ENCODE results near the gene GLYATL1B. TPM values are rescaled to one million over a fixed set of nuclear protein-coding genes. Genes with fewer than 3 reads are reported as not detected.

The GLYATL1B gene
- total and polyA plus RNA-seq, 10 of the 15 experiments (the other 5 are each of a cell fraction or from before 2014, with no cell fraction given), result 0.10 to 1.7 (median 0.24) TPM; not detected in 4

- H2AFZ ChIP-seq (ENCODE audit: control insufficient read depth, low read depth, low read length), result no peak overlapping the region
- CTCF ChIA-PET, result interaction anchor here (0.7 to 1.7 kb wide), 3 partner anchors 10 to 96 kb away, joined by 3 to 10 read pairs (median 7); no protein-coding TSS in a partner anchor
- in situ Hi-C loops (cut with MboI), result no loop called here
- ATAC-seq (no peak), DNase-seq (ENCODE audit: low read depth, low spot score) (no peak), FAIRE-seq (no peak)
- RAD21 ChIA-PET (ENCODE audit: unreplicated experiment), result interaction anchor here (0.7 to 1.1 kb wide), 2 partner anchors 10 to 45 kb away, joined by 3 read pairs; partner anchors contain the start of gene FAM111B
- no peaks in the 10 kb centered on the region for H3K36me3 ChIP-seq (ENCODE audit: control insufficient read depth in 2 of 2, insufficient read depth in 2 of 2, low read length in 1 of 2)
- SMC1A ChIA-PET (ENCODE audit: uncharacterized antibody, unreplicated experiment), result interaction anchor here (1.0 to 3.6 kb wide), 3 partner anchors 40 to 95 kb away, joined by 3 to 15 read pairs (median 3); no protein-coding TSS in a partner anchor
- H3K27ac ChIP-seq (ENCODE audit: control insufficient read depth, insufficient read depth), result no peak overlapping the region
- no peaks in the 10 kb centered on the region; the same call in 2 of the 3 replicates for H3K9me3 ChIP-seq (replicated peaks; ENCODE audit: control insufficient read depth, insufficient read depth, low read length)
- no peaks in the 10 kb centered on the region for H3K79me2 ChIP-seq (ENCODE audit: control insufficient read depth, insufficient read depth, low read length)
- POLR2A ChIA-PET, result no interaction called here
- H3K4me1 ChIP-seq (ENCODE audit: control insufficient read depth, insufficient read depth, low read length), result peaks cover 6% of the 10 kb centered on the region
- no peaks in the 10 kb centered on the region for H3K27me3 ChIP-seq (replicated peaks in 1 of 2; ENCODE audit: control insufficient read depth in 2 of 2, insufficient read depth in 2 of 2, low read length in 1 of 2)
- no peak for TF ChIP-seq E2F4 (IDR thresholded peaks at IDR 0.05; ENCODE audit: low read depth, low read length)
- no peak for TF ChIP-seq STAT3 (IDR thresholded peaks at IDR 0.05; ENCODE audit: low read depth, low read length)
- TF ChIP-seq POLR2AphosphoS2 (IDR thresholded peaks at IDR 0.05; ENCODE audit: low read depth, low read length), result no peak
- no peak for TF ChIP-seq KAT2A (conservative IDR thresholded peaks at IDR 0.05; ENCODE audit: control insufficient read depth, low read depth, low read length)
- TF ChIP-seq ZBTB40 (IDR thresholded peaks at IDR 0.05; ENCODE audit: borderline replicate concordance), result no peak
- no peak for TF ChIP-seq BACH1 (IDR thresholded peaks at IDR 0.05; ENCODE audit: borderline replicate concordance)
- no peak for TF ChIP-seq BMI1 (IDR thresholded peaks at IDR 0.05; ENCODE audit: borderline replicate concordance)
- TF ChIP-seq, protein P1, sequence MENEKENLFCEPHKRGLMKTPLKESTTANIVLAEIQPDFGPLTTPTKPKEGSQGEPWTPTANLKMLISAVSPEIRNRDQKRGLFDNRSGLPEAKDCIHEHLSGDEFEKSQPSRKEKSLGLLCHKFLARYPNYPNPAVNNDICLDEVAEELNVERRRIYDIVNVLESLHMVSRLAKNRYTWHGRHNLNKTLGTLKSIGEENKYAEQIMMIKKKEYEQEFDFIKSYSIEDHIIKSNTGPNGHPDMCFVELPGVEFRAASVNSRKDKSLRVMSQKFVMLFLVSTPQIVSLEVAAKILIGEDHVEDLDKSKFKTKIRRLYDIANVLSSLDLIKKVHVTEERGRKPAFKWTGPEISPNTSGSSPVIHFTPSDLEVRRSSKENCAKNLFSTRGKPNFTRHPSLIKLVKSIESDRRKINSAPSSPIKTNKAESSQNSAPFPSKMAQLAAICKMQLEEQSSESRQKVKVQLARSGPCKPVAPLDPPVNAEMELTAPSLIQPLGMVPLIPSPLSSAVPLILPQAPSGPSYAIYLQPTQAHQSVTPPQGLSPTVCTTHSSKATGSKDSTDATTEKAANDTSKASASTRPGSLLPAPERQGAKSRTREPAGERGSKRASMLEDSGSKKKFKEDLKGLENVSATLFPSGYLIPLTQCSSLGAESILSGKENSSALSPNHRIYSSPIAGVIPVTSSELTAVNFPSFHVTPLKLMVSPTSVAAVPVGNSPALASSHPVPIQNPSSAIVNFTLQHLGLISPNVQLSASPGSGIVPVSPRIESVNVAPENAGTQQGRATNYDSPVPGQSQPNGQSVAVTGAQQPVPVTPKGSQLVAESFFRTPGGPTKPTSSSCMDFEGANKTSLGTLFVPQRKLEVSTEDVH (IDR thresholded peaks at IDR 0.05; ENCODE audit: low read depth, partially characterized antibody), result no peak
- TF ChIP-seq RCOR1 (conservative IDR thresholded peaks at IDR 0.05; ENCODE audit: low read depth, low read length), result no peak
- TF ChIP-seq PAX5 (IDR thresholded peaks at IDR 0.05; ENCODE audit: borderline replicate concordance, low read depth, low read length), result no peak
- no peak for TF ChIP-seq TCF7 (IDR thresholded peaks at IDR 0.05; ENCODE audit: borderline replicate concordance)
- TF ChIP-seq BCL3 (IDR thresholded peaks at IDR 0.05; ENCODE audit: borderline replicate concordance, insufficient read depth, low read depth, low read length, poor library complexity, severe bottlenecking), result no peak
- BruUV-seq (replicated peaks), result no TSS peak
- no peak overlapping the region for H3K4me3 ChIP-seq
- 86% methylated on average over 56 of the region's 56 CpGs for WGBS (ENCODE audit: insufficient coverage, insufficient replicate concordance, low lambda C conversion rate, missing lambda C conversion rate)
- no peak overlapping the region for H3K4me2 ChIP-seq (ENCODE audit: control insufficient read depth, insufficient read depth)
- no peaks in the 10 kb centered on the region for H4K20me1 ChIP-seq (ENCODE audit: control insufficient read depth, insufficient read depth)
- intact Hi-C loops (cut with micrococcal nuclease; ENCODE audit: unreplicated experiment), result no loop called here
- H3K9ac ChIP-seq (ENCODE audit: control insufficient read depth, insufficient read depth, low read length), result no peak overlapping the region
Measured at GRCh38 chr11:59062602-59063529, 23.2 kb upstream of the GLYATL1B start.

All from GM12878 (cell line).